Spinal cord (tissue), 10 donors: Measurements from ENCODE around the gene NES. TPM values are rescaled to one million over a fixed set of nuclear protein-coding genes. Genes with fewer than 3 reads are reported as not detected.
A peak's percentile ranks its signal among the peaks of the same experiment; 100 is the strongest.

Source experiments
- DNase-seq, 6 donors: peaks; one replicate each; pipeline versions ENCODE4 v3.0.0 to v3.0.0-alpha.2; 2013 to 2015; ENCODE audit warnings: low spot score in 6 of 6, low read depth in 4 of 6
- H3K27ac ChIP-seq: one replicate; pipeline ENCODE4 v1.5.1; 2013; ENCODE audit warnings: low read depth, low read length, control low read depth
- H3K27me3 ChIP-seq: one replicate; pipeline ENCODE4 v1.6.1; 2013; ENCODE audit warnings: low read length; ENCODE audit not compliant: control insufficient read depth, insufficient read depth
- H3K36me3 ChIP-seq: one replicate; pipeline ENCODE4 v1.6.1; 2013; ENCODE audit warnings: low read length; ENCODE audit not compliant: control insufficient read depth, insufficient read depth
- H3K4me1 ChIP-seq: one replicate; pipeline ENCODE4 v1.6.1; 2013; ENCODE audit warnings: low read length; ENCODE audit not compliant: control insufficient read depth, insufficient read depth
- H3K4me3 ChIP-seq: one replicate; pipeline ENCODE4 v1.5.1; 2013; ENCODE audit warnings: low read depth, low read length, control low read depth
- H3K9me3 ChIP-seq: one replicate; pipeline ENCODE4 v1.6.1; 2013; ENCODE audit warnings: low read length; ENCODE audit not compliant: control insufficient read depth, insufficient read depth
- WGBS: methylation state at CpG from one replicate; pipeline ENCODE4 v1.1.5; 2013; ENCODE audit warnings: missing lambda C conversion rate; ENCODE audit not compliant: insufficient coverage; 5-methylcytosine and 5-hydroxymethylcytosine counted together
- long read RNA-seq, 4 donors: transcript quantifications; one replicate each; lab custom pipeline, GENCODE V29; 2026
- polyA plus RNA-seq, 2 donors: library from polyadenylated mRNA; unstranded; fragments of 120-200 nt; gene quantifications; one replicate each; pipeline ENCODE4 v1.2.1, GENCODE V29; 2013; ENCODE audit not compliant: insufficient read length in 2 of 2
- total RNA-seq, 2 donors: library from RNA; depleted of rRNA in 1 of 2; stranded (reverse); fragments of 120-200 nt in 1 of 2; fragments of >200 nt in 1 of 2; gene quantifications; one replicate each; pipeline versions ENCODE4 v1.2.3 to v1.2.4, GENCODE V29; 2013 to 2014
- donor health status: healthy.

The NES gene
- total RNA-seq (10 to 100 TPM; 37.9 to 61.8 TPM), polyA plus RNA-seq (100 to 1,000 TPM in 1 of 2 donors, 10 to 100 TPM in 1; 96.9 to 111 TPM)
- long read RNA-seq, donor 1, full-length matches to known transcripts: 24 of 24 reads
- long read RNA-seq, donor 1, partial matches to known transcripts: 0 of 24 reads
- long read RNA-seq, donor 1, other reads (novel, unspliced or antisense): 0 of 24 reads
- long read RNA-seq, donor 2, full-length matches to known transcripts: 17 of 17 reads
- long read RNA-seq, donor 2, partial matches to known transcripts: 0 of 17 reads
- long read RNA-seq, donor 2, other reads (novel, unspliced or antisense): 0 of 17 reads
- long read RNA-seq, donor 3, full-length matches to known transcripts: 16 of 16 reads
- long read RNA-seq, donor 3, partial matches to known transcripts: 0 of 16 reads
- long read RNA-seq, donor 3, other reads (novel, unspliced or antisense): 0 of 16 reads
- long read RNA-seq, donor 4, full-length matches to known transcripts: 9 of 9 reads
- long read RNA-seq, donor 4, partial matches to known transcripts: 0 of 9 reads
- long read RNA-seq, donor 4, other reads (novel, unspliced or antisense): 0 of 9 reads

- 2% methylated on average over 70 of the region's 70 CpGs for WGBS
- peak in 2 of 6 donors; percentile 85 to 92 for DNase-seq
- Histone ChIP-seq H3K4me1 (peaks cover 54% of the 10 kb centered on the region), H3K4me3 (peak within 1 kb of the TSS; percentile 71), H3K27ac (peak within 1 kb of the TSS; percentile 75), H3K36me3 (peaks cover 22% of the 10 kb centered on the region), H3K9me3 (no peaks in the 10 kb centered on the region), H3K27me3 (peaks cover 19% of the 10 kb centered on the region)
These were observed at the start of gene NES for GRCh38 chr1:156676820-156677615. NES (minus strand) TSS chr1:156677407; CDS start chr1:156677264, 143 bp downstream.

- DNase-seq: no peak
- Histone ChIP-seq H3K36me3 (peaks cover 25% of the 10 kb centered on the region), H3K9me3 (no peaks in the 10 kb centered on the region), H3K27ac (no peak overlapping the region), H3K4me1 (peaks cover 40% of the 10 kb centered on the region), H3K4me3 (no peak overlapping the region), H3K27me3 (no peaks in the 10 kb centered on the region)
- 46% methylated on average over 8 of the region's 15 CpGs for WGBS
These were observed 49.5 kb upstream of the NES start for GRCh38 chr1:156726549-156727226.

- Histone ChIP-seq H3K9me3 (no peaks in the 10 kb centered on the region), H3K27me3 (no peaks in the 10 kb centered on the region), H3K4me1 (peaks cover 40% of the 10 kb centered on the region), H3K4me3 (peak overlapping the region; percentile 26), H3K27ac (no peak overlapping the region), H3K36me3 (peaks cover 33% of the 10 kb centered on the region)
- peak in 2 of 6 donors; percentile 93 for DNase-seq
- 18% methylated on average over 18 of the region's 18 CpGs for WGBS
These were observed 48.6 kb upstream of the NES start for GRCh38 chr1:156725683-156726280.

- Histone ChIP-seq H3K4me3 (no peak overlapping the region), H3K27me3 (no peaks in the 10 kb centered on the region), H3K36me3 (peaks cover 41% of the 10 kb centered on the region), H3K9me3 (no peaks in the 10 kb centered on the region), H3K27ac (no peak overlapping the region), H3K4me1 (peaks cover 23% of the 10 kb centered on the region)
- no peak for DNase-seq
- WGBS: 79% methylated on average over 2 of the region's 4 CpGs
These were observed 44.3 kb upstream of the NES start for GRCh38 chr1:156721535-156721934.

- no peak overlapping the region for H3K4me3 ChIP-seq
- H3K27me3 ChIP-seq: no peaks in the 10 kb centered on the region
- no peak for DNase-seq
- no peak overlapping the region for H3K27ac ChIP-seq
- 75% methylated on average over 2 of the region's 2 CpGs for WGBS
- peaks cover 39% of the 10 kb centered on the region for H3K36me3 ChIP-seq
- peaks cover 19% of the 10 kb centered on the region for H3K4me1 ChIP-seq
- H3K9me3 ChIP-seq: no peaks in the 10 kb centered on the region
These were observed 43.9 kb upstream of the NES start for GRCh38 chr1:156721131-156721530.

- WGBS: 33% methylated on average over 3 of the region's 4 CpGs
- H3K36me3 ChIP-seq: peaks cover 27% of the 10 kb centered on the region
These were observed 40.1 kb upstream of the NES start for GRCh38 chr1:156717351-156717750.

GRCh38 chr1:156714830-156715229 lies 37.6 kb upstream of the NES start:
- Histone ChIP-seq H3K27ac (no peak overlapping the region), H3K4me3 (no peak overlapping the region), H3K27me3 (no peaks in the 10 kb centered on the region), H3K4me1 (peaks cover 16% of the 10 kb centered on the region), H3K9me3 (no peaks in the 10 kb centered on the region), H3K36me3 (peaks cover 12% of the 10 kb centered on the region)
- WGBS: 79% methylated on average over 3 of the region's 3 CpGs
- no peak for DNase-seq

More at GRCh38 chr1:156717351-156717750, 40.1 kb upstream of the NES start:
- Histone ChIP-seq H3K9me3 (no peaks in the 10 kb centered on the region), H3K27me3 (no peaks in the 10 kb centered on the region), H3K4me3 (no peak overlapping the region), H3K4me1 (no peaks in the 10 kb centered on the region), H3K27ac (no peak overlapping the region)
- DNase-seq: peak in 1 of 6 donors; percentile 31

GRCh38 chr1:156712626-156713025 lies 35.4 kb upstream of the NES start:
- H3K9me3 ChIP-seq: no peaks in the 10 kb centered on the region
- H3K4me3 ChIP-seq: no peak overlapping the region
- H3K27ac ChIP-seq: no peak overlapping the region
- H3K4me1 ChIP-seq: peaks cover 33% of the 10 kb centered on the region
- H3K36me3 ChIP-seq: peaks cover 7% of the 10 kb centered on the region
- 47% methylated on average over 2 of the region's 3 CpGs for WGBS
- H3K27me3 ChIP-seq: no peaks in the 10 kb centered on the region
- no peak for DNase-seq
